ENCODE results near the gene GRIK1.

The GRIK1 gene

DNA sequence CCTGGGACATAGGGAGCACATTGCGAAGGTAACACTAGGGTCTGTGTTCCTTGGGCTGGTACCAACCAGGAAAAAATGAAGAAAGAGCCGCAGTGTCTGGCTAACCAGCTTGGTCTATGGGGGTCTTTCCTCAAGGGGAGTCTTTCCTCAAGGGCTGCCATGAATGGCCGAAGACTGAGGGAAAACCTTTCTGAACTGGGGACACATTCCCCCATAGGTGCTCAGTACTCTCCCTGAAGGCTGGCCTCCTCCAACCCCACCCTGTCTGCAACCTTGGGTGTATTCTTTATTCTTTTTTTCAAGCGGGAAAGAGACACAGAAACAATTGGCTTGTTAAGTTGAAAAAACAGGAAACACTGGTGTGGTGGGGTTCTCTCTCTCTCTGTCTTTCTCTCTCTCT is 440.6 kb downstream of the GRIK1 start:
- H3K27ac ChIP-seq = no peak overlapping the region
- TF ChIP-seq, protein P1, sequence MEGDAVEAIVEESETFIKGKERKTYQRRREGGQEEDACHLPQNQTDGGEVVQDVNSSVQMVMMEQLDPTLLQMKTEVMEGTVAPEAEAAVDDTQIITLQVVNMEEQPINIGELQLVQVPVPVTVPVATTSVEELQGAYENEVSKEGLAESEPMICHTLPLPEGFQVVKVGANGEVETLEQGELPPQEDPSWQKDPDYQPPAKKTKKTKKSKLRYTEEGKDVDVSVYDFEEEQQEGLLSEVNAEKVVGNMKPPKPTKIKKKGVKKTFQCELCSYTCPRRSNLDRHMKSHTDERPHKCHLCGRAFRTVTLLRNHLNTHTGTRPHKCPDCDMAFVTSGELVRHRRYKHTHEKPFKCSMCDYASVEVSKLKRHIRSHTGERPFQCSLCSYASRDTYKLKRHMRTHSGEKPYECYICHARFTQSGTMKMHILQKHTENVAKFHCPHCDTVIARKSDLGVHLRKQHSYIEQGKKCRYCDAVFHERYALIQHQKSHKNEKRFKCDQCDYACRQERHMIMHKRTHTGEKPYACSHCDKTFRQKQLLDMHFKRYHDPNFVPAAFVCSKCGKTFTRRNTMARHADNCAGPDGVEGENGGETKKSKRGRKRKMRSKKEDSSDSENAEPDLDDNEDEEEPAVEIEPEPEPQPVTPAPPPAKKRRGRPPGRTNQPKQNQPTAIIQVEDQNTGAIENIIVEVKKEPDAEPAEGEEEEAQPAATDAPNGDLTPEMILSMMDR (conservative IDR thresholded peaks at IDR 0.05) = no peak

DNA sequence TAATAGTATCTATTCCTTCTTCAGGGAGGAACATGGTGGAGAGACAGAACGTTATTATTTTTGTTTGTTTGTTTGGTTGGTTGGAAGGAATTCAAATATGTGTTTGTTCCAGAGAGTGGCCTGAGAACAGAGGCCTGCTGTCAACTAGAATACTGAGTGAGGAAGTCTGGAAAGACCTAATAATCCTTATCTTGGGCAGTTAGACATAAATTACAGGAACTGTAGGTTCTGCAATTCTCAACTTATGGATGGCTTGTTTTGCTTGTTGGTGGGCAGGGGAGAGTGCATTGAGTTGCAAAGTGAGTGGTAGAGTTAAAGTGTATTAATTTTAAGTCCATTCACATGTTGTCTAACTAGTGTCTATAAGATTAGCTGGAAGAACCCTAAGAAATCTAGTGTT is 443.5 kb downstream of the GRIK1 start:
- H3K27ac ChIP-seq = no peak overlapping the region
- TF ChIP-seq, protein P1 (conservative IDR thresholded peaks at IDR 0.05) = no peak

GRCh38 chr21:29490016-29490415 is 449.8 kb downstream of the GRIK1 start:
- no peak overlapping the region for H3K27ac ChIP-seq
- TF ChIP-seq, protein P1 (conservative IDR thresholded peaks at IDR 0.05) = no peak

- TF ChIP-seq, protein P1 (conservative IDR thresholded peaks at IDR 0.05) = no peak
- H3K27ac ChIP-seq = no peak overlapping the region
Observed at GRCh38 chr21:29487154-29487553, 452.6 kb downstream of the GRIK1 start.

Measured in VCaP (cell line).